PC-9 (cell line): ENCODE measurements around the gene CYYR1.

Experiments used
- CTCF ChIP-seq: fragments of 200-600 bp; sonication (generic); conservative IDR thresholded peaks from 2 replicates; pipeline ENCODE4 v1.6.1; 2017; ENCODE audit warnings: mixed run types, antibody characterized with exemption, mild to moderate bottlenecking, moderate library complexity
- EZH2 ChIP-seq: fragments of 200-600 bp; sonication (generic); IDR thresholded peaks from 2 replicates; pipeline ENCODE4 v1.8.0; 2017; ENCODE audit warnings: antibody characterized with exemption, low read depth

- TF ChIP-seq CTCF: no peak
- no peak for TF ChIP-seq EZH2
These were observed 28.8 kb downstream of the CYYR1 start for GRCh38 chr21:26544201-26544775.
